Measurements from ENCODE around the gene MORN1.

DNA sequence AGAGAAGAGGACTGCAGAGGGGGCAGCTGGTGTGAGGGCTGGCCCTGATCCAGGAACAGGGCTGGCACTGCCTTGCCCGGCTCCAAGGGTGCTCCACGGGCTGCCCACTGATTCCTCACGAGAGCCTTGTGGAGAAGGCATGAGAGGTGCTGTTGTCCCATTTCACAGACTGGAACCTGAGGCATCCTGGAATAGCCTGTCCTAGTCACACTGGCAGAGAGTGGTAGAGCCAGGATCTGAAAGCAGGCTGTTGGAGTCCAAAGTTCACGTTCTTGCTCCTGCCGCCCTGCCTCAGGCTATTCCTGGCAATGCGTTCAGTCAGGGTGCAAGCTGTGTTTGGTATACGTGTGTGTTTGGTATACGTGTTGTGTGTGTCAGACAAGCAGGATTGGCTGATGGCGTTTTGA, 2.1 kb upstream of the MORN1 start:
- TF ChIP-seq, protein P1, sequence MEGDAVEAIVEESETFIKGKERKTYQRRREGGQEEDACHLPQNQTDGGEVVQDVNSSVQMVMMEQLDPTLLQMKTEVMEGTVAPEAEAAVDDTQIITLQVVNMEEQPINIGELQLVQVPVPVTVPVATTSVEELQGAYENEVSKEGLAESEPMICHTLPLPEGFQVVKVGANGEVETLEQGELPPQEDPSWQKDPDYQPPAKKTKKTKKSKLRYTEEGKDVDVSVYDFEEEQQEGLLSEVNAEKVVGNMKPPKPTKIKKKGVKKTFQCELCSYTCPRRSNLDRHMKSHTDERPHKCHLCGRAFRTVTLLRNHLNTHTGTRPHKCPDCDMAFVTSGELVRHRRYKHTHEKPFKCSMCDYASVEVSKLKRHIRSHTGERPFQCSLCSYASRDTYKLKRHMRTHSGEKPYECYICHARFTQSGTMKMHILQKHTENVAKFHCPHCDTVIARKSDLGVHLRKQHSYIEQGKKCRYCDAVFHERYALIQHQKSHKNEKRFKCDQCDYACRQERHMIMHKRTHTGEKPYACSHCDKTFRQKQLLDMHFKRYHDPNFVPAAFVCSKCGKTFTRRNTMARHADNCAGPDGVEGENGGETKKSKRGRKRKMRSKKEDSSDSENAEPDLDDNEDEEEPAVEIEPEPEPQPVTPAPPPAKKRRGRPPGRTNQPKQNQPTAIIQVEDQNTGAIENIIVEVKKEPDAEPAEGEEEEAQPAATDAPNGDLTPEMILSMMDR (IDR thresholded peaks at IDR 0.05), result no peak
- peak in 1 of 3 donors; percentile 15 for TF ChIP-seq POLR2AphosphoS5 (IDR thresholded peaks at IDR 0.05)
